HG03354 (cell line): ENCODE results near the gene POLR1B.
"Not testable (repeated sequence)": the region's sequence is repeated elsewhere in the genome, so short reads cannot be mapped to it uniquely, and the experiment has no call there.

ENCODE experiments used
- ATAC-seq: cut with Tn5 transposase; IDR thresholded peaks from one replicate; pipeline ENCODE4 v1.9.1; 2021; ENCODE audit warnings: mild to moderate bottlenecking; ENCODE audit not compliant: unreplicated experiment, poor library complexity, severe bottlenecking

The POLR1B gene

GRCh38 chr2:112597537-112598322 is 55.5 kb downstream of the POLR1B start:
- ATAC-seq: no peak

- ATAC-seq: no peak
Measured at GRCh38 chr2:112600634-112601033, 58.4 kb downstream of the POLR1B start.

GRCh38 chr2:112601754-112602153 is 59.5 kb downstream of the POLR1B start:
- ATAC-seq: no peak

- ATAC-seq: no peak
Measured at GRCh38 chr2:112602917-112603316, 60.7 kb downstream of the POLR1B start.

- no peak for ATAC-seq
Measured at GRCh38 chr2:112603731-112604130, 61.5 kb downstream of the POLR1B start.

GRCh38 chr2:112604952-112605351 is 62.7 kb downstream of the POLR1B start:
- no peak for ATAC-seq

GRCh38 chr2:112605926-112606325 is 63.7 kb downstream of the POLR1B start:
- ATAC-seq: no peak

- ATAC-seq: no peak
Measured at GRCh38 chr2:112606547-112606946, 64.3 kb downstream of the POLR1B start.

GRCh38 chr2:112607680-112608438 is 65.6 kb downstream of the POLR1B start:
- ATAC-seq: no peak

- not testable (repeated sequence) for ATAC-seq
Measured at GRCh38 chr2:112609320-112609719, 67.1 kb downstream of the POLR1B start.

- ATAC-seq: not testable (repeated sequence)
Measured at GRCh38 chr2:112612283-112612682, 70.0 kb downstream of the POLR1B start.

GRCh38 chr2:112614201-112614840 is 72.1 kb downstream of the POLR1B start:
- ATAC-seq: no peak

- ATAC-seq: no peak
Measured at GRCh38 chr2:112615051-112615450, 72.8 kb downstream of the POLR1B start.

GRCh38 chr2:112615798-112616197 is 73.5 kb downstream of the POLR1B start:
- not testable (repeated sequence) for ATAC-seq

GRCh38 chr2:112618383-112618782 is 76.1 kb downstream of the POLR1B start:
- ATAC-seq: no peak

- ATAC-seq: no peak
Measured at GRCh38 chr2:112621790-112622527, 79.7 kb downstream of the POLR1B start.

- no peak for ATAC-seq
Measured at GRCh38 chr2:112622528-112622849, 80.2 kb downstream of the POLR1B start.

- peak; percentile 87 for ATAC-seq
Measured at GRCh38 chr2:112623913-112624777, 81.9 kb downstream of the POLR1B start.

GRCh38 chr2:112625474-112626114 is 83.3 kb downstream of the POLR1B start:
- ATAC-seq: no peak
